Measurements from ENCODE around the gene CD24.
A peak's percentile ranks its signal among the peaks of the same experiment; 100 is the strongest.
"Not testable (repeated sequence)": the region's sequence is repeated elsewhere in the genome, so short reads cannot be mapped to it uniquely, and the experiment has no call there.

Gene CD24

GRCh38 chr6:106974336-106974998 lies at the start of gene CD24:
TSS of gene CD24 (minus strand) at chr6:106974729. CDS start at chr6:106974646, 83 bp downstream.
- no peak for DNase-seq (ENCODE audit: low read depth, low spot score)

- no peak for DNase-seq (ENCODE audit: low read depth, low spot score)
These were observed 47.1 kb upstream of the CD24 start for GRCh38 chr6:107021446-107022185.

- DNase-seq (ENCODE audit: low read depth, low spot score): no peak
These were observed 45.7 kb upstream of the CD24 start for GRCh38 chr6:107020239-107020638.

GRCh38 chr6:107019628-107020027 lies 45.1 kb upstream of the CD24 start:
- DNase-seq (ENCODE audit: low read depth, low spot score): not testable (repeated sequence)

- no peak for DNase-seq (ENCODE audit: low read depth, low spot score)
These were observed 44.5 kb upstream of the CD24 start for GRCh38 chr6:107019047-107019446.

- DNase-seq (ENCODE audit: low read depth, low spot score): no peak
These were observed 35.0 kb upstream of the CD24 start for GRCh38 chr6:107009499-107009898.

- DNase-seq (ENCODE audit: low read depth, low spot score): peak; percentile 57
These were observed 23.0 kb upstream of the CD24 start for GRCh38 chr6:106997392-106998158.

GRCh38 chr6:106995640-106996039 lies 21.1 kb upstream of the CD24 start:
- no peak for DNase-seq (ENCODE audit: low read depth, low spot score)

- DNase-seq (ENCODE audit: low read depth, low spot score): not testable (repeated sequence)
These were observed 15.2 kb upstream of the CD24 start for GRCh38 chr6:106989737-106990136.

GRCh38 chr6:106988664-106989063 lies 14.1 kb upstream of the CD24 start:
- no peak for DNase-seq (ENCODE audit: low read depth, low spot score)

- DNase-seq (ENCODE audit: low read depth, low spot score): no peak
These were observed 7.4 kb upstream of the CD24 start for GRCh38 chr6:106981926-106982325.

- DNase-seq (ENCODE audit: low read depth, low spot score): no peak
These were observed 6.4 kb upstream of the CD24 start for GRCh38 chr6:106980926-106981325.

- peak; percentile 80 for DNase-seq (ENCODE audit: low read depth, low spot score)
These were observed 4.9 kb upstream of the CD24 start for GRCh38 chr6:106979435-106979884.

- no peak for DNase-seq (ENCODE audit: low read depth, low spot score)
These were observed 2.7 kb upstream of the CD24 start for GRCh38 chr6:106977246-106977645.

- no peak for DNase-seq (ENCODE audit: low read depth, low spot score)
These were observed 1.7 kb upstream of the CD24 start for GRCh38 chr6:106976270-106976669.

- DNase-seq (ENCODE audit: low read depth, low spot score): no peak
These were observed 1.2 kb upstream of the CD24 start for GRCh38 chr6:106975738-106976064.

GRCh38 chr6:106974999-106975737 lies 639 bp upstream of the CD24 start:
- no peak for DNase-seq (ENCODE audit: low read depth, low spot score)

GRCh38 chr6:106973836-106974335 lies 643 bp downstream of the CD24 start:
- DNase-seq (ENCODE audit: low read depth, low spot score): no peak

- DNase-seq (ENCODE audit: low read depth, low spot score): no peak
These were observed 1.3 kb downstream of the CD24 start for GRCh38 chr6:106973018-106973835.

GRCh38 chr6:106972500-106972899 lies 2.0 kb downstream of the CD24 start:
- DNase-seq (ENCODE audit: low read depth, low spot score): no peak

- not testable (repeated sequence) for DNase-seq (ENCODE audit: low read depth, low spot score)
These were observed 3.8 kb downstream of the CD24 start for GRCh38 chr6:106970769-106971168.
